DMS153 treated with DMSO at 0.1 percent for 48 hours (cell line): ENCODE data around the gene ARRDC4.
"Not testable (repeated sequence)": the region's sequence is repeated elsewhere in the genome, so short reads cannot be mapped to it uniquely, and the experiment has no call there.

ENCODE experiments used
- DNase-seq: peaks from one replicate; lab custom pipeline; 2025; ENCODE audit not compliant: unreplicated experiment; lab: John Stamatoyannopoulos, UW

The ARRDC4 gene

GRCh38 chr15:97966246-97966645, 5.7 kb downstream of the ARRDC4 start:
- DNase-seq = no peak

DNA sequence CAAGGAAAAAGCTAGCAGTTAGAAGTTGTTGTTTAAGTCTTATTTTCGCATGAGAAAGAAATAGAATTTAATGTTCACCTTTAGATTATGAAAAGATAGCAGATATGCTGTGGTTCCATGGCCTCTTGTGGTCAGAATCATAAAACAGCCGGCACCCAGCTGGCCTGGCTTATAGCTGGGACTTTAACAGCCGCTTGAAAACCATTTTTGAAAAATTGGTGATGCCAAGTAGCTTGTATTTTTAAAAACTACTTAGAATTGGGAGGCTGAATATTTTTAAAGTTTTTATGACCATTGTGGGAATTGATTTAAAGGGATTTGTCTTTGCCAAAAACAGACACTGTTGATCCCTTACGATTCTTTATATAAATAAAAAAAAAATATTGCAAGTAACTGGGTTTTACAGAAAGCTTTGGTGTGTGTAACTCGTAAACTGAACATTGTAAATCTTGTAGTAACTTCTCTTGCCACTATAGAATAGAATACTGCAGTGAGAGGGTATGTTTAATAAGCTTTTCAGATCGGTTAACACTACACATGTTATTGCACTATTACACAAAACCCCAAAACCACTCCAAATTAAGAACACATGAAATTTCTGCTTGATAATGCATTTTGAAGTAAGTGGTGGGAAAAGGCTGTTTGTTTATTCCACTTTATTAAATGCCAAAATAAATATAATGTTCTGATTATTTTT, 6.6 kb downstream of the ARRDC4 start:
- no peak for DNase-seq

DNA sequence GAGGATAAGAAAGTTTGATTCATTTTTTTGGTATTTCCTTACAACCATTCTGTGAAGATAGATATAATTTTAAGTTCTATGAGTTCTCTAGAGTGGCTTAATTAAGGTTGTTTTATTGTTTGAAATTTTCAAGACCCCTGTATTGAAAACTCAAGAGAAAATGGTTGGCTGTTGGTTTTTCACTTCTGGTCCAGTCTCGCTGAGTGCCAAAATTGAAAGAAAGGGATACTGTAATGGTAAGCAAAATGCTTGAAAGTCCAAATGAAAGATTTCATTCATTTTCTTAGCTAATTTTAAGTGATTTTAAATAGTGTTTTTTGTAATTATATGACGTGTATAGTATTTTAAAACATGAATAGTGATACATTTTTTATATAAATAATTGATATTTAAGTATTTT, 7.4 kb downstream of the ARRDC4 start:
- DNase-seq = no peak

- DNase-seq = no peak
Measured at GRCh38 chr15:97968380-97968779, 7.9 kb downstream of the ARRDC4 start.

- DNase-seq = no peak
Measured at GRCh38 chr15:97972366-97972765, 11.9 kb downstream of the ARRDC4 start.

DNA sequence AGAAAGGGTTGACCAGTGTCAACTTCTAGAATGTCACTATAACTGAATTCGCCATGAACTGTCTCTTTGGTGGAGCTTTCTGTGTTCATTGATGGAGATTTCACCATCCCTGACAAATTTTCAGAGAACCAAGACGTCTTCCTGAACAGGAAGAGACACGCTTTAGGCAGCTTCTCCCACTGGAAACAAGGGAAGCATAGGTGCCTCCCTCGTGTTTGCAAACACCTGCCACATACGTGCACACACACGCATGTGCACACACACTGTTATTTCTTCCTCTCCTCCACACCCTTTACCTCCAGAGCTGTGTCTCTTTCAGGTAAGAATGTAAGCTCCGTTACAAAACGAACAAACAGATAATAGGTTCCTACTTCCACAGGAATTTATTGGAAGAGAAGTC, 15.6 kb downstream of the ARRDC4 start:
- DNase-seq = no peak

GRCh38 chr15:97976766-97977503, 16.4 kb downstream of the ARRDC4 start:
- DNase-seq = no peak

GRCh38 chr15:97977734-97978133, 17.2 kb downstream of the ARRDC4 start:
- no peak for DNase-seq

- no peak for DNase-seq
Measured at GRCh38 chr15:97978401-97979139, 18.1 kb downstream of the ARRDC4 start.

DNA sequence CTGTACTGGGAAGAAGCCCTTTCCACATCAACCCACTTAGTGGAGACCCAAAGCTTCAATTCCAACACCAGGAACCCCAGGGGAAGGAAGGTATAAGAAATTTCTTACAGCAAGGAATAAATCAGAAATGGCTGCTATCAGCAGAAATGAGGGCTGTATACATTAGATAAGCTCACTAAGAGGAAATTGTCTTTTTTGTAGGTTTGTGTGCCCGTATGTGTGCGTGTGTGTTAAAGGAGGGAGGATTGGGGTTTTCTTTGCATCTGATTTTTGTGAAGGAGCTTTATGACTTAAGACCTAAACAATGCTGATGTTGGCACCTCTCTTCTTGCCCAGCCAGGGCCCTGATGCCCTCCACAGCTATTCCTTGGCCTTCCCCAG, 18.6 kb downstream of the ARRDC4 start:
- no peak for DNase-seq

DNA sequence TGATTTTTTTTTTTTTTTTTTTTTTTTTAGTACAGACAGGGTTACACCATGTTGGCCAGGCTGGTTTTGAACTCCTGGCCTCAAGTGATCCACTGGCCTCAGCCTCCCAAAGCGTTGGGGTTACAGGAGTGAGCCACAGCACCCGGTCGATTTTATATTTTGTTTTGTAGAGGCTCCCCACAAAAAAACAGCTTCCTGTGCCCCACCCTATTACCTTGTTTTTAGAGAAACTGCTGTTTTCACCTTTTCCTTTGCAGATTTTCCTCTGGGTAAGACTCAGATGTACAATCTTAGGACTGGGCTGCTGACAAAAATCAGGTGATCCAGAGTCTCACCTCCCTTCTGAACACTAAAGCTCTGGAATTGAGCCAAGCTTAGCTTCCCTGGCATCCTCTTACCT, 20.6 kb downstream of the ARRDC4 start:
- DNase-seq = no peak

DNA sequence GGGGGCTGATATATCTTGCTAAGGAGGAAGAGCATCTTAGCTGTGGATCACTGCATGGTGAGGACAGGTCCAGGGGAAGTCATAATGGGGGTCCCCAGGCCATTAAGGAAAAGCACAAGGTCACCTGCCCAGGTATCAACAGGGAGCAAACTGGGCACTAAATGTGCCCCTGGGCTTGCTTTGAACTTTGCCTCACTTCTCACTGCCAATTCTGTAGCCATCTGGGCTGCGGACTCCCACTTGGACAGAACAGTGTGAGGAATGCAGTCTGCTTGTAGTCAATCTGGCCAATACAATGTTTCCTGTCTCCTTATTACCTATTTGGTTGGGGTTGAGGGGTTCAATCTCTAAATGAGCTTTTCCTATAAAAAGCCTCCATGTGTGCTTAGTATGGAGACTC, 21.3 kb downstream of the ARRDC4 start:
- no peak for DNase-seq

- DNase-seq = no peak
Measured at GRCh38 chr15:97984157-97984556, 23.7 kb downstream of the ARRDC4 start.

DNA sequence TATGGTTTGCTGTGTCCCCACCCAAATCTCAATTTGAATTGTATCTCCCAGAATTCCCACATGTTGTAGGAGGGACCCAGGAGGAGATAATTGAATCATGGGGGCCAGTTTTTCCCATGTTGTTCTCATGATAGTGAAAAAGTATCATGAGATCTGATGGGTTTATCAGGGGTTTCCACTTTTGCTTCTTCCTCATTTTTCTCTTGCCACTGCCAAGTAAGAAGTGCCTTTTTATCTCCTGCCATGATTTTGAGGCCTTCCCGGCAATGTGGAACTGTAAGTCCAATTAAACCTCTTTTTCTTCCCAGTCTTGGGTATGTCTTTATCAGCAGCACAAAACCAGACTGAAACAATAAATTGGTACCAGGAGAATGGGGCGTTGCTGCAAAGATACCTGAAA, 25.5 kb downstream of the ARRDC4 start:
- DNase-seq = not testable (repeated sequence)

GRCh38 chr15:97986781-97987180, 26.3 kb downstream of the ARRDC4 start:
- no peak for DNase-seq

DNA sequence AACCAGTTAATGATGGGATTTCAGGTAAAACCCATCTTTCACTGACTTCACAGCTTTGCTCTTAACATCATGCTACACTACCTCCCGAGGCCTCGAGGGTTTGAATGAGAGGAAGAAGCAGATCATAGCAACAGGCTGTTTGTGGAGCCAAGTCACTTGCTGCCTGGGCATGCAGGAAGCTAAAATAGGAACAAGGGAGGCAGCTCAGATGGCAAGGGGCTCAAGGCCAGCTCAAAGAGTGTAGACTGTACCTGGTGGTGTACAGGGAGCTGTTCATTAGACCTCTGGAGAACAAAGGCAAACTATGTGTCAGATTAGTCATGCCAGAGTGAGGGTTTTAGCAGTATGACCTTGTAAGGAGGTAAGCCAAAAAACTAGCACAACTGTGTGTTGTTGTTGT, 28.8 kb downstream of the ARRDC4 start:
- DNase-seq = no peak

DNA sequence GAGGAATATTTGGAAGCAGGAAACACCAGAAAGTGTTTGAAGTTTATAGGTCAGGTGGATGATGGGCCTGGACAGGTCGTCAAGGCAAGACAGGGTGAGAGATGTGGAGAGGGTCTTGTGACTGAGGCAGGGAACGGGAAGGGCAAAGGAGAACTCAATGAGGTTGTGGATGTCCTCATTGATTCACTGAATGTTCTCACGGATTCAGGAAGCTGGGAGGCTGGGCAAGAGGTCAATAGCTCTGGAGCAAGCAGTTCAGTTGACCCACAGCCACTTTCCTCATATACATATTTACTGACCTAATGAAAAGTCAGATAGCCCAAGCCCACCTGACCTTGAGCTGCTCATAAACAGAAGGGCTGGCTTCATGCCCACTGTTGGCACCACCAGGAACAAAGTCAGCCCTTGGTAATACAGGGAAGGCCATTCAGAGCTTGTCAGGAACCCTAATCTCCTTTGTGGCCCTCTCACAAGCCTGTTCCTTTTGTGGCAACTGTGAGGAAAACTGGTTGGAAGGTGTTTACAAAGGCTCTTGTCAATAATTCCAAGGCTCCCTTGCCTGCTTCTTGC, 31.6 kb downstream of the ARRDC4 start:
- DNase-seq = no peak

DNA sequence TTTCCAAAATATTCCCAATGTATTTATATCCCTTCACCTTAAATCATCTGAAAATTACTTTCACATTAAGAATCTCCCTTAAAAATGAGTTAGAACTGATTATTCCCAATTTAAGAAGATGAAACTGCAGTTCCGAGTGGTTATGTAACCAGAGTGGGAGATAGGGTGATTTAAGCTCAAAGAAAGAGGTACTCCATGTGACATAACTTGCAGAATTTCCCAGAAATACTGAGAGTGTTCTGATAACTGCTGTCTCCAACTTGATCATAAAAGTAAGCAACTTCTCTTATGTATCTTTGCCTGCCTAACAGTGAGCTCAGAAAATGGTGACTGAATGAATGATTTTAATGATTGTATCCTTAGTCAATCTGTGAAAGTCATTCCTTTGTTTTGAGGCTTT, 32.3 kb downstream of the ARRDC4 start:
- no peak for DNase-seq

DNA sequence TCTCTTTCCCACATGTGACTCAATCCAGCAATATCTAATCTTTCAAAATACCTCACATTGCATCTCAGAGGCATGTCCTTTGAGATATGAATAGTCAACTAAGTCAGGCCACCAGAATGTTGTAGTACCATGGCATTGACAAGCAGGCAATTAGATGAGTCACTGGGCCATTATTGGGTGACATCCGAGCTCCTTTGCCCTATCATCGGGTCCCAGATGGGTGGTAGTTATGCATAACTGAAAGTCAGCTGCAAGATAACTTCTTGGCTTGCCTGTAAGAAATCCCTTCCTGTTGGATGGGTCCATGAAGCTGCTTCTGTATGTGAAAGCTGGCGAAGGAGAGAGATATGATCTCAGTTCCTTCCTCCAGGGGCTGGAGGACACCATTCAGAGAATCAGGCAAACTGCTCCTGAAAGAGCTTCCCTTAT, 32.8 kb downstream of the ARRDC4 start:
- no peak for DNase-seq

- DNase-seq = no peak
Measured at GRCh38 chr15:97994236-97994635, 33.7 kb downstream of the ARRDC4 start.

GRCh38 chr15:97995192-97995591, 34.7 kb downstream of the ARRDC4 start:
- no peak for DNase-seq
